Mucosa of descending colon (tissue), 3 donors: ENCODE results near the gene COG8. TPM values are rescaled to one million over a fixed set of nuclear protein-coding genes. Genes with fewer than 3 reads are reported as not detected.

ENCODE experiments used
- ATAC-seq: fragments of 200-7000 bp; cut with Tn5 transposase; one replicate; pipeline ENCODE4 v1.9.1; 2020; ENCODE audit warnings: mild to moderate bottlenecking, moderate library complexity
- DNase-seq, 3 donors: peaks; one replicate each; pipeline ENCODE4 v3.0.0-alpha.2; 2020
- H3K36me3 ChIP-seq: fragments of 200-600 bp; one replicate; pipeline ENCODE4 v1.8.0; 2021; ENCODE audit warnings: low read depth, mild to moderate bottlenecking
- H3K4me1 ChIP-seq: fragments of 200-600 bp; one replicate; pipeline ENCODE4 v1.8.0; 2021; ENCODE audit warnings: low read depth, mild to moderate bottlenecking
- H3K4me3 ChIP-seq: fragments of 200-600 bp; one replicate; pipeline ENCODE4 v1.8.0; 2021; ENCODE audit warnings: mild to moderate bottlenecking
- H3K9me3 ChIP-seq: fragments of 200-600 bp; one replicate; pipeline ENCODE4 v1.8.0; 2021; ENCODE audit warnings: mild to moderate bottlenecking
- CTCF ChIP-seq: fragments of 200-600 bp; IDR thresholded peaks from one replicate; pipeline ENCODE4 v1.8.0; 2022; ENCODE audit warnings: antibody characterized with exemption, mild to moderate bottlenecking
- intact Hi-C, 2 donors: fragments of 100-400 bp; cut with DNase I in 1 of 2; cut with micrococcal nuclease in 1 of 2; formaldehyde crosslinking; loops; one replicate each; pipeline versions ENCODE4 v1.11.0 to v1.11.1; 2022; cut with DNase I, micrococcal nuclease
- total RNA-seq, 3 donors: library from RNA; stranded (reverse); fragmentation: NEBNext Ultra II Directional in 2 of 3; extraction: Animal tissue kit (Norgen Biotek cat#: 25700) in 2 of 3; gene quantifications; one replicate each; pipeline versions ENCODE4 v1.2.1 to v1.2.4, GENCODE V29; 2021 to 2023
- donor health status: DM: no; HTN: no; CAD: no; lungs with moderate emphysema.
- donor health status: DM: no; HTN: no; CAD: no.
- donor health status: DM: no; HTN: yes; CAD: no.

The COG8 gene
- total RNA-seq, 3 donors from 2014 or later, result 35.6 to 38.3 (median 36.8) TPM

- ATAC-seq, result peak; percentile 98
- Histone ChIP-seq H3K4me1 (no peaks in the 10 kb centered on the region), H3K9me3 (no peaks in the 10 kb centered on the region), H3K4me3 (no peak within 1 kb of the TSS), H3K36me3 (no peaks in the 10 kb centered on the region)
- TF ChIP-seq CTCF, result no peak
- intact Hi-C loops, result no loop called here
- peak; percentile 65 to 78 (median 70) for DNase-seq
These were observed 12.1 kb upstream of the COG8 start, which contains the start of gene TMED6 for GRCh38 chr16:69351309-69352027. Gene TMED6 (minus strand): TSS chr16:69351786. CDS start chr16:69351753, 33 bp downstream.

GRCh38 chr16:69350536-69351133 lies 11.3 kb upstream of the COG8 start:
- no peak for DNase-seq
- no peak for TF ChIP-seq CTCF
- H3K4me3 ChIP-seq, result no peak overlapping the region
- intact Hi-C loops, result no loop called here
- ATAC-seq, result no peak
- no peaks in the 10 kb centered on the region for H3K36me3 ChIP-seq
- no peaks in the 10 kb centered on the region for H3K4me1 ChIP-seq
- no peaks in the 10 kb centered on the region for H3K9me3 ChIP-seq

DNA sequence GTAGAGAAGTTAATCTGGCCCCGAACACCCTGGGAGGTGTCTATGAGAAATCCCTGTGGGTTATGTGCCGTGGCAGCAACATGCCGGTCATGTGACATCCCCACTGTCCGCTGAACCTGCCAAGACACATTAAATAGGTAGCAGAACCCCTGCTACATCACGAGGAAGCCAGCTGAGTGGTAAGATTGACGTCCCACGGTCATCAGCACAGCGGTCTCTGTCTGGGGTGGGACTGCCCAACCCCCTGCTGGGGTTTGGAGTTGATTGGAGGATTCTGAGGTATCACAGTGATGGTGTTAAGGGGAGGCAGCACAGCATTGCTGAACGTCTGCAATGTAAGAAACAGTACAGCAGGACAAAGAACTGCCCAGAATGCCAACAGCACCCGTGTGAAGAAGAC lies 10.2 kb upstream of the COG8 start:
- intact Hi-C loops, result no loop called here
- ATAC-seq (no peak), DNase-seq (no peak)
- no peak for TF ChIP-seq CTCF
- no peaks in the 10 kb centered on the region for H3K36me3 ChIP-seq
- no peaks in the 10 kb centered on the region for H3K9me3 ChIP-seq
- H3K4me3 ChIP-seq, result no peak overlapping the region
- H3K4me1 ChIP-seq, result no peaks in the 10 kb centered on the region

DNA sequence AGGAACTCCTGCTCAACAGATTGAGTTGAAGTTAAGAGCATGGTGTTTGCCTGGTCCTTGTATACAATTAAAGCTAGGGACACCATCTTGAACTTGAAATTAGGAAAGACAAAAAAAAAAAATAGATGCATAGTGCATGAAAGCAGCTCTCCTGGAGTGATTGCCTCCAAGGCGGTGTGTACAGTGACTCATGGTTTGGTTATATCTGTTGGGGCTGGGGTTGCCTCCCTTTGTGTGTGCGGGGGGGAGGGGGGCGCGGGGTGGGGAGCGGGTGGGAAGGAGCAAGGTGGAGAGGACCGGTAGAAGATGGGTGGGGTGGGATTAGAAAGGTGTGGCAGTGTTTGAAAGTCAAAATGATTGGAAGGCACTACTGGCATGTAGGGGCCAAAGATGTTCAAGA lies 8.9 kb upstream of the COG8 start:
- Histone ChIP-seq H3K9me3 (no peaks in the 10 kb centered on the region), H3K4me1 (no peaks in the 10 kb centered on the region), H3K36me3 (no peaks in the 10 kb centered on the region), H3K4me3 (no peak overlapping the region)
- ATAC-seq (no peak), DNase-seq (no peak)
- intact Hi-C loops, result no loop called here
- TF ChIP-seq CTCF, result no peak

DNA sequence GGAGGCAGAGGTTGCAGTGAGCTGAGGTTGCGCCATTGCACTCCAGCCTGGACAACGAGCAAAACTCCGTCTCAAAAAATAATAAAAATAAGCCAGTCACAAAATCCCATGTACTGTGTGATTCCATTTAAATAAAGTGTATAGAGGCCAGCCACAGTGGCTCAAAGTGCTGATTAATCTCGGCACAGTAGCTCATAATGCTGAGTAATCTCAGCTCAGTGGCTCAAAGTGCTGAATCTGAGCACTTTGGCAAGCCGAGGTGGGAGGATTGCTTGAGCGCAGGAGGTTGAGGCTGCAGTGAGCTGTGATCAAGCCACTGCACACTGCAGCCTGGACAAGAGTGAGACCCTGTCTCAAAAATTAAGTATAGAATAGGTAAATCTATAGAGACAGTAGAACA lies 7.3 kb upstream of the COG8 start:
- no peaks in the 10 kb centered on the region for H3K36me3 ChIP-seq
- intact Hi-C loops, result no loop called here
- no peak overlapping the region for H3K4me3 ChIP-seq
- DNase-seq, result no peak
- no peak for TF ChIP-seq CTCF
- no peaks in the 10 kb centered on the region for H3K9me3 ChIP-seq
- ATAC-seq, result no peak
- H3K4me1 ChIP-seq, result no peaks in the 10 kb centered on the region
